Spleen (tissue), 7 donors: ENCODE data around the gene ACP2.

Source experiments
- POLR2A ChIP-seq, 3 donors: fragments of 450-650 bp; IDR thresholded peaks; one replicate each; pipeline ENCODE4 v1.5.1; 2017; ENCODE audit warnings: antibody characterized with exemption in 3 of 3, mild to moderate bottlenecking in 1 of 3
- TF ChIP-seq, protein P1 (sequence below), 11 experiments: fragments of 200-600 bp in 7 of 11; fragments of 450-650 bp in 4 of 11; sonication (generic) in 4 of 11; IDR thresholded peaks in 8 of 11; conservative IDR thresholded peaks in 3 of 11; 1 replicate in 7 of 11; 2 replicates in 4 of 11; pipeline versions ENCODE4 v1.4.0 to v1.8.0; 2016 to 2021; ENCODE audit warnings: antibody characterized with exemption in 11 of 11, inconsistent platforms in 4 of 11, mild to moderate bottlenecking in 1 of 11
- donor health status: DM: no; HTN: no; CAD: no; lungs with moderate emphysema.
- donor health status: DM: no; HTN: no; CAD: no.
- donor health status: DM: no; HTN: no; CAD: no.

DNA sequence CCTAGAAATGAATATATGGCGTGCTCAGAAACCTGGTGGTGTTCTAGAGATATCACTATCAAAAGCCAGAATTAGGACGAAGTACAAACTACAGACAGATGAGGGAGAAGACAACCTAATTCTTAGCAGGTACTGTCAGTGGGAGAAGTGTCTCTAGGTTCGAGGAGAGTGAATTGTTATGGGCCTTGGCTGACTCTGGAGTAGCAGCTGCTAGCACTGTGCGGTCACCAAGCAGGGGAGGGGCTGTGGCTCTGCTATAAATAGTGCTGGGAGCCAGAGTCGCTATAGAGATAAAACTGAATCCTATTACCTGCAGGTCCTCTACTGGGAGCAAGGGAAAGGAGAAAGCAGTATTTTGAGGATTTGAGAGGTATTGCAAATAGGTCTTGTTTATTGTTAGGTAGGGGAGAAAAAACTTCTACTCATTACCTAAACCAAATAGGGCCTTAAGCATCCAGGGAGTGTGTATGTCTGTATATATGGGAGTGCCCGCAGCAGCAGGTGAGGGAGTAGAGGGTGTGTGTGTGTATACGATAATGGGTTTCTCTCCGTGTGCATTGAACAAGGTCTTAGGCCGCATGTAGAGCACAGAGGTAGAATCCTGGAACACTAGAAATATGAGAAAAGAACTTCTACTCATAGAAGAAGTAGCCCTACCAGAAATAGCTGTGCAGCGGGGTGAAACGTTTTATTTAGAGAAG lies 23.5 kb upstream of the ACP2 start:
- no peak for TF ChIP-seq POLR2A (IDR thresholded peaks at IDR 0.05)
- TF ChIP-seq, protein P1, sequence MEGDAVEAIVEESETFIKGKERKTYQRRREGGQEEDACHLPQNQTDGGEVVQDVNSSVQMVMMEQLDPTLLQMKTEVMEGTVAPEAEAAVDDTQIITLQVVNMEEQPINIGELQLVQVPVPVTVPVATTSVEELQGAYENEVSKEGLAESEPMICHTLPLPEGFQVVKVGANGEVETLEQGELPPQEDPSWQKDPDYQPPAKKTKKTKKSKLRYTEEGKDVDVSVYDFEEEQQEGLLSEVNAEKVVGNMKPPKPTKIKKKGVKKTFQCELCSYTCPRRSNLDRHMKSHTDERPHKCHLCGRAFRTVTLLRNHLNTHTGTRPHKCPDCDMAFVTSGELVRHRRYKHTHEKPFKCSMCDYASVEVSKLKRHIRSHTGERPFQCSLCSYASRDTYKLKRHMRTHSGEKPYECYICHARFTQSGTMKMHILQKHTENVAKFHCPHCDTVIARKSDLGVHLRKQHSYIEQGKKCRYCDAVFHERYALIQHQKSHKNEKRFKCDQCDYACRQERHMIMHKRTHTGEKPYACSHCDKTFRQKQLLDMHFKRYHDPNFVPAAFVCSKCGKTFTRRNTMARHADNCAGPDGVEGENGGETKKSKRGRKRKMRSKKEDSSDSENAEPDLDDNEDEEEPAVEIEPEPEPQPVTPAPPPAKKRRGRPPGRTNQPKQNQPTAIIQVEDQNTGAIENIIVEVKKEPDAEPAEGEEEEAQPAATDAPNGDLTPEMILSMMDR (IDR thresholded peaks at IDR 0.05 in 8 of 11, conservative IDR thresholded peaks at IDR 0.05 in 3 of 11), result no peak
